ENCODE measurements around the gene MMP24OS.

MMP24OS gene

DNA sequence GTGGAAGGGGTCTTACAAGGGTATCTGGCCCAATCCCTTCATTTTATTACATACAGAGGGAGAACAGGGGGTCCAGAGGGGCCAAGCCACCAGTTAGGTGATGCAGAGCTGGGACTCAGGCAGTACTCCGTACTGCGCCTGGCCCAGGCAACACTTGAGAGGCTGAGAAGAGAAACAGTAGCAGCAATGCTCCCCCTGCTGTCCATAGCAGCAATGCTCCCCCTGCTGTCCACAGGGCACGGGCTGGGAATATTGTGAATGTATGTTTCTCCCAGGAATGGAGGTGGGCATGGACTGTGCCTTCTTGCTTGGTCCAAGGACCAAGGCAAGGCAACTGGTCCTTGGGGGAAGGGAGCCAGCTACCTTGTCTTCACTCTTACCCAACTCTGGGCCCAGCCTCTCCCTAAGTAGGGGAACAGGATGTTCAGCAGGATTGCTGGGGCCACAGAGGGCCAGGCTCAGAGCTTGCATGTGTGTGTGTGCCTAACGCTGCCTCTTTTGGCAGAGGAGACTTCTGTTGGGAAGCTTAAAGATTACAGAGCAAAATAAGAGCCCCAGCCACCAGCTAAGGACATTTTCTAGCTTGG is 29.1 kb upstream of the MMP24OS start:
- no peak for DNase-seq (ENCODE audit: low read depth in 2 of 2)

GRCh38 chr20:35305682-35306556 is 28.0 kb upstream of the MMP24OS start:
- DNase-seq (ENCODE audit: low read depth in 2 of 2) = peak; percentile 97

GRCh38 chr20:35304956-35305355 is 27.0 kb upstream of the MMP24OS start:
- no peak for DNase-seq (ENCODE audit: low read depth in 2 of 2)

DNA sequence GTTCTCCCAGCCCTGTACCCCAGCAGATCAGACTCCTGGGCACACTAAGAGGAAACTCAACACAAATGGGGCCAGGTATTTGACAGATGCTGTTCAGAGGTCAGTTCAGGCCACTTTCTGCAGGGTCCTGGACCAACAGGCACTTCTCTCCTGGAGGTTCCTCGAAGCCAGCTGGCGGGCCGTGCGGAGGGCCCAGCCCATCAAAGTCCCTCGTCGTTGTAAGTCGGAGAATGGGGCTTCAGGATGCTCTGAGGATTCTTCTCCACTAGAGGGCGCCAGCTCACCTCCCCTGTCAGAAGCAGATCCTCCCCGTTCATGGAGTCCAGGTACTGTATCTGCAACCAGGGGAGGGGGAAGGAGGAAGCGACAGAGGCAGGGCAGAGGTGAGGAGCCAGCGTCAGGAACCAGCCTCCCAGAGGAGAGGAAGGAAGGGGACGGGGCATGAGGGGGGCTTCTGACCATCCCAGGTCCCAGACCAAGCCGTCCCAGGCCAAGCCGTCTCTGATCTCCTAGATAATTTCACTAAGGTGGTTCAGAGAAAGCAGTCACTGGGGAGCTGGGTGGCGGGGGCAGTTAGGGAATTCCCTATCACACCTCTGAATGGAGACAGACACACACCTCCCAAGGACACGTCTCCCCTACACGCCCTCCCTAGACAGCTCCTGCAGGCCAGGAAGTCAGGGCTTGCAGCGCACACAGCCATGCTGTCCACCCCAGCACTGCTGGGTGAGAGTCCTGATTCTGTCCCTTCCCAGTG is 26.0 kb upstream of the MMP24OS start:
- no peak for DNase-seq (ENCODE audit: low read depth in 2 of 2)

DNA sequence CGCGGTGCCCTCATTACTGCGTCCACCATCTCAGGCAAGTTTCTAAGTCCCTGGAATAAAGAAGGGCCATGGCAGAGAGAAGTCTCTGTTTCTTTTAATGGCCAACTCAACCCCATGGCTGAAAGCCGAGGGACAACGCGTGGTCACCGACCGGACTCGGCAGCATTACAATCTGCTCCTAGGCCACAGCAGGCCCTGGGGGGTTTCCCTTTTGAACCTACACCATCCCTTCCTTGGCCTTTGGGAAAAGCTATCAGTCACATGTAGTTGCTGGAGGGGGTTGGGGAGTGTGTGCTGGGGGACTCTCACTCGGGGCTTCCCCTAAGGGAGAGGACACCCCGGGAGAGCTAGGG is 25.4 kb upstream of the MMP24OS start:
- DNase-seq (ENCODE audit: low read depth in 2 of 2) = no peak

GRCh38 chr20:35302421-35303335 is 24.8 kb upstream of the MMP24OS start:
- DNase-seq (ENCODE audit: low read depth in 2 of 2) = no peak

DNA sequence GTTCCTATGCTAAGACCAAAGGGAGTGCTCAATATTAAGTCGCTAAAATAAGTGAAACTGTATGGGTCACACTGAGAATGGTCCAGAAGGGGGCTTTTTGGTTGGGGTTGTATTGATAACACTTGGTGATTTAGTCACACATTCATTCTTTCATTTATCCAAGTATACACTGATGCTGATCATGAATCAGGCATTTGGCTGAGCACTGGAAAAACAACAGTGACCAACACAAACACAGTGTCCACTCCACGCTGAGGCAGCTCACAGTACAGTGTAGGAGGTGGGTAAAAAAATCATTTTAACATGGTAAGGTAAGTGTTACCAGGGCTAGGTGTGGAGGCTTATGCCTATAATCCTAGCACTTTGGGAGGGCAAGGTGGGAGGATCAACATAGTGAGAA is 23.5 kb upstream of the MMP24OS start:
- DNase-seq (ENCODE audit: low read depth in 2 of 2) = no peak

DNA sequence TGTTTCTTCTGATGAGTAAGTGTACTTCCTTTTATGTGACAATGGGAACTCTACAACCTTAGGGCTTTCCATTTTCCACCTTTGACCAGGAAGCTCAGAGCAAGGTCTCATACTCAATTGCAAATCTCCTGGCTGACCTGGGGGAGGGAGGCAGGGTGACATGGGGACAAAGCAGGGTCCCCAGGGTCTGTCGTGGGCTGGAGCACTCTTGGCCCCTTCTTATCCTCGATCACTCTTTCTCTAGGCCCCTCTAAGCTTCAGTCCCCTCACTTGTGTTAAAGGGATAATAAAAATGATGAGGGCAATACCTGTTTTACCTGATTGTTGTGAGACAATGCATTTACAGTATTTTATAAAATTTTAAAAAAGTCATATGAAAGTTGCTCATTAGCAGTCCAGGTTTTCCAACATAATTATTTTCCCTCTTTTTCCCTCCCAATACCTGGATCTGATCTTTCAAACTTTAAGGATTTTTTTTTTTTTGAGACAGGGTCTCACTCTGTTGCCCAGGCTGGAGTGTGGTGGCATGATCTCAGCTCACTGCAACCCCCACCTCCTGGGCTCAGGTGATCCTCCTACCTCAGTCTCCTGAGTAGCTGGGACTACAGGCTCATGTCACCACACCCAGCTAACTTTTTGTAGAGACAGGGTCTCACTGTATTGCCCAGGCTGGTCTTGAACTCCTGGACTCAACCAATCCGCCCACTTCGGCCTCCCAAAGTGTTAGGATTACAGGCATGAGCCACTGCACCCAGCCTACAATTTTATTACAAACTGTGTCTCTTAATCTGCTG is 22.7 kb upstream of the MMP24OS start:
- no peak for DNase-seq (ENCODE audit: low read depth in 2 of 2)

DNA sequence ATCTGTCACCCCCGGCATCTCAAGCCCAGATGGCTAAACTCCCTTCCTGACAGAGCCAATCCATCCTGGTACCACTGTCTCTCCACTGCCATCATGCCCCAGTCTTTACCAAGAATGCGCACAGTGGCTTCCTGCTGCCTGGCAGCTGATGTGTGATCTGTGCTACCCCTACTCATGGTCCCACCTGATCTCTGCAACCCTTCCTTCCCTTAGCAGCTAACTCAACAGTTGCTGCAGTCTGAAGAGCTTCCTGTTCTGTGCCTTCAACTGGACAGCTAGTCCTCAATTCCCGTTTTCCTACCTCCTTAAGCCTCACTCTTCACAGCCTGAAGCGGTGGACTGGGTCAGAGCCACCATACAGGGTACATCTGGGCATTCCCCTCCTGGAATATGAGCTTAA is 21.9 kb upstream of the MMP24OS start:
- no peak for DNase-seq (ENCODE audit: low read depth in 2 of 2)

GRCh38 chr20:35298264-35298663 is 20.3 kb upstream of the MMP24OS start:
- DNase-seq (ENCODE audit: low read depth in 2 of 2) = no peak

DNA sequence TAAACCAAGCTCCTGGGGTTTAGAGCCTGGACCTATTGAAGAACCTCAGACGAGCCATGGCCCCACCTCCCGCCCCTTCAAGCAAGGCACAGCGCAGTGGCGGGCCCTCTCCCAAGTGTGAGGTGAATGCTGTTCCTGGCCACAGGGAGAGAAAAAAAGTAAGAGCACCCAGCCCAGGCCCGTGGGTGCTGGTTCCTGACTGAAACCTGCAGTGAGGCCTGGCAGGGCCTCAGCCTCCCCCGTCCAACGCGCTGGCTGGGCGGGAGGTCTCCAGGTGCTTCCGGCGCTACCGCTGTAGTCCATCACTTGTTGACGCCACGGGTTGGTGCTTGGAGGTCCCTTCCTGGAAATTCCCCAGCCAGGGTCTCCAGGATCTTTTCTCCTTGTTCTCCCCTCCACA is 19.8 kb upstream of the MMP24OS start:
- DNase-seq (ENCODE audit: low read depth in 2 of 2) = no peak

GRCh38 chr20:35297155-35297554 is 19.2 kb upstream of the MMP24OS start:
- no peak for DNase-seq (ENCODE audit: low read depth in 2 of 2)

GRCh38 chr20:35296101-35296554 is 18.2 kb upstream of the MMP24OS start:
- DNase-seq (ENCODE audit: low read depth in 2 of 2) = no peak

DNA sequence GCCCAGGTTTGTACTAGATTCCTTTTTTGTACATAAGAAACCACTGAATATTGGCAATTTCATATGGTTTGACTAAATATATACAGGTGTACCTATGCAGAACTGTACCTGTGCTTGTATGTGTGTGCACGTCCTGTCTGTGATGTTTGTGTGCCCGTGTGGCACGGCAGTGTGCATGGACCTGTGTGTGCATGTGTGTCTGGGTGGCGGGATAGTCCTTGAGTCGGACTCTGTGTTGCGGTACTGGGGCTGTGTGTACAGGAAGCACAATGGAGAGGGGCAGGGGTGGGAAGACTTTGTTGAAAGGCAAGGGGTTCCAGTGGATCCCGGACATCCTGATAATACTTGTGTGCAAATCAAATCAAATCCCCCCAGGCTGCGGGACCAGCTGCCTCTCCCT is 17.8 kb upstream of the MMP24OS start:
- DNase-seq (ENCODE audit: low read depth in 2 of 2) = no peak

GRCh38 chr20:35295058-35295457 is 17.1 kb upstream of the MMP24OS start:
- DNase-seq (ENCODE audit: low read depth in 2 of 2) = no peak

- DNase-seq (ENCODE audit: low read depth in 2 of 2) = no peak
Measured at GRCh38 chr20:35294293-35294685, 16.4 kb upstream of the MMP24OS start.

DNA sequence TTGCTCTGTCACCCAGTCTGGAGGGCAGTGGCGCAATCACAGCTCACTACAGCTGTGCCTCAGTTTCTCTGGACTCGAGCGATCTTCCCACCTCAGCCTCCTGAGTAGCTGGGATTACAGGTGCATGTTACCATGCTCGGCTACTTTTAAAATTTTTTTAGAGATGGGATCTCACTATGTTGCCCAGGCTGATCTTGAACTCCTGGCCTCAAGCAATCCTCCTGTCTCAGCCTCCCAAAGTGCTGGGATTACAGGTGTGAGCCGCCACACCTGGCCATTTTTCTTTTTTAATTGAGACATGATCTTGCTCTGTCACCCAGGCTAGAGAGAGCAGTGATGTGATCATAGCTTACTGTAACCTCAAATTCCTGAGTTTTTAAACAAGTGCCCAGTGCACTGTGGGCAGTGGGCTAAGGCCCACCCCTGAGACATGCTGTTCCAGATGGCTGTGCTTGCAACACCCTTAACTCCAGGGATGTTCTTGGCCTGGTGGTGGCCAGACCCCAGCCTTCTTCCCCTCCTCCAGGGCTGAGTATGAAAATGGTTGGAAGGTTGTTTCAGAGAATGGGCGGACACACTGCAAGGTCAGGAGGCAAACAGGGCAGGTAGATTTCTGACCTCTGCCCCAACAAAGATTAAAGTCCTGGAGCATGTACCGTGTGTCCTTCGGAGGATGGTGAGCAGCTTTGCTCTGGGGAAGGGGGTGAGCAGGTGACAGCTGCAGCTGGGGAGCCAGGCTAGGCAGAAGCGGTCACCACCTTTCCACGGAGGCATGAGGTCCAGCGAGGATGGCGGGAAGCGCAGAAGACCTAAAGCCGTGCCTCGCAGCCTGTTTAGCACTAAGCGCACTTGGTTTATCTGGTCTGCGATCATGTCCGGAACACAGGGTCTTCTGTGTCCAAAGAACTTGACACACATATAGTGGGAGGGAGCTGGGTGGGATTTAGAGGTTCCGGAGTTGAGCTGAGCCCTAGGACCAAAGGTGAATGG is 15.7 kb upstream of the MMP24OS start:
- DNase-seq (ENCODE audit: low read depth in 2 of 2) = no peak

GRCh38 chr20:35292504-35293285 is 14.8 kb upstream of the MMP24OS start:
- no peak for DNase-seq (ENCODE audit: low read depth in 2 of 2)

All from fibroblast of skin of left biceps (primary cell).